HCT116 (cell line): ENCODE results near the gene ZNF862.

Source experiments
- CEBPB ChIP-seq: IDR thresholded peaks from 2 replicates; pipeline ENCODE4 v1.6.1; 2012; ENCODE audit warnings: low read depth
- CTCF ChIP-seq, 3 experiments: fragments of 200-600 bp in 1 of 3; sonication (generic) in 1 of 3; IDR thresholded peaks in 2 of 3; conservative IDR thresholded peaks in 1 of 3; 2 replicates each; pipeline ENCODE4 v1.5.1; 2012 to 2017; ENCODE audit warnings: low read depth in 2 of 3, low read length in 2 of 3, antibody characterized with exemption in 1 of 3, borderline replicate concordance in 1 of 3, control low read depth in 1 of 3, mild to moderate bottlenecking in 1 of 3, mixed read lengths in 1 of 3, mixed run types in 1 of 3, moderate library complexity in 1 of 3; ENCODE audit not compliant: insufficient read depth in 1 of 3
- EZH2 ChIP-seq: fragments of 200-600 bp; sonication (generic); IDR thresholded peaks from 2 replicates; pipeline ENCODE4 v1.6.1; 2017; ENCODE audit warnings: antibody characterized with exemption, mixed run types
- POLR2A ChIP-seq: IDR thresholded peaks from 2 replicates; pipeline ENCODE4 v1.7.0; 2011; ENCODE audit warnings: borderline replicate concordance; ENCODE audit not compliant: insufficient read depth, insufficient read length; ENCODE audit errors: extremely low read depth
- POLR2AphosphoS5 ChIP-seq: IDR thresholded peaks from 2 replicates; pipeline ENCODE4 v1.6.1; 2011; ENCODE audit warnings: mild to moderate bottlenecking, low read depth, low read length, moderate library complexity
- RAD21 ChIP-seq: IDR thresholded peaks from 2 replicates; pipeline ENCODE4 v1.6.1; 2012; ENCODE audit warnings: low read depth, mild to moderate bottlenecking
- SIN3A ChIP-seq: IDR thresholded peaks from 2 replicates; pipeline ENCODE4 v1.6.1; 2012; ENCODE audit warnings: low read depth
- SP1 ChIP-seq: IDR thresholded peaks from 2 replicates; pipeline ENCODE4 v1.6.1; 2012; ENCODE audit warnings: low read depth
- TCF7L2 ChIP-seq: IDR thresholded peaks from 2 replicates; pipeline ENCODE4 v1.7.0; 2011; ENCODE audit warnings: borderline replicate concordance, inconsistent platforms; ENCODE audit not compliant: insufficient read depth, insufficient read length; ENCODE audit errors: extremely low read depth
- ZNF274 ChIP-seq: fragments of 200-500 bp; sonication (Bioruptor generic); IDR thresholded peaks from 2 replicates; pipeline ENCODE4 v1.6.1; 2014; ENCODE audit warnings: mild to moderate bottlenecking, low read depth, low read length, inconsistent platforms

GRCh38 chr7:149818536-149818840, 19.7 kb upstream of the ZNF862 start:
- TF ChIP-seq RAD21 (no peak), POLR2AphosphoS5 (no peak), TCF7L2 (no peak), POLR2A (no peak), EZH2 (no peak), CTCF (IDR thresholded peaks at IDR 0.05 in 2 of 3, conservative IDR thresholded peaks at IDR 0.05 in 1 of 3; ENCODE audit: borderline replicate concordance in 1 of 3, insufficient read depth in 1 of 3, low read depth in 2 of 3, low read length in 2 of 3) (no peak), CEBPB (no peak), ZNF274 (no peak), SP1 (no peak), SIN3A (no peak)
